GM12872 (cell line): ENCODE data around the gene COQ10A.

Source experiments
- TF ChIP-seq, protein P1 (sequence below): IDR thresholded peaks from 3 replicates; pipeline ENCODE4 v1.5.1; 2011; ENCODE audit warnings: low read depth, mild to moderate bottlenecking, low read length, moderate library complexity; ENCODE audit not compliant: insufficient read depth

The COQ10A gene

DNA sequence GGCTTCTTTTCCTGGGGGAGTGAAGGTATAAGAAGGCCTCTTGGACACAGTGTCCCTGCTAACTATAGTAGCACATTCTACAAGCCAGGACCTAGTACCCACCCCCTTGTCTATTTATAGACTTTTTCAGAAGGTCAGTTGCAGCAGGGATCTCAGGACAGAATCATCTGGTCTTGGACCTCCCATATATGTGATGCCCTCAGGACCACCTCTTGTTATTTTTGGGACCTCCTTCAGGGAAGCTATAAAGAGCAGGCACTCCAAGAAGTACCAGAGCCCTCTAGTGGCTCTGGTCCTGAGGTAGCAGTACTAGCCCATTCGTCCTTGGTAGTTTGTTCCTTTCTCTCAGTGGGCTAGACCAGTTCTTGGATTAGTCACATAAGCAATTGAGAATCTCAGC, 4.3 kb downstream of the COQ10A start:
- TF ChIP-seq, protein P1, sequence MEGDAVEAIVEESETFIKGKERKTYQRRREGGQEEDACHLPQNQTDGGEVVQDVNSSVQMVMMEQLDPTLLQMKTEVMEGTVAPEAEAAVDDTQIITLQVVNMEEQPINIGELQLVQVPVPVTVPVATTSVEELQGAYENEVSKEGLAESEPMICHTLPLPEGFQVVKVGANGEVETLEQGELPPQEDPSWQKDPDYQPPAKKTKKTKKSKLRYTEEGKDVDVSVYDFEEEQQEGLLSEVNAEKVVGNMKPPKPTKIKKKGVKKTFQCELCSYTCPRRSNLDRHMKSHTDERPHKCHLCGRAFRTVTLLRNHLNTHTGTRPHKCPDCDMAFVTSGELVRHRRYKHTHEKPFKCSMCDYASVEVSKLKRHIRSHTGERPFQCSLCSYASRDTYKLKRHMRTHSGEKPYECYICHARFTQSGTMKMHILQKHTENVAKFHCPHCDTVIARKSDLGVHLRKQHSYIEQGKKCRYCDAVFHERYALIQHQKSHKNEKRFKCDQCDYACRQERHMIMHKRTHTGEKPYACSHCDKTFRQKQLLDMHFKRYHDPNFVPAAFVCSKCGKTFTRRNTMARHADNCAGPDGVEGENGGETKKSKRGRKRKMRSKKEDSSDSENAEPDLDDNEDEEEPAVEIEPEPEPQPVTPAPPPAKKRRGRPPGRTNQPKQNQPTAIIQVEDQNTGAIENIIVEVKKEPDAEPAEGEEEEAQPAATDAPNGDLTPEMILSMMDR: peak; percentile 62

DNA sequence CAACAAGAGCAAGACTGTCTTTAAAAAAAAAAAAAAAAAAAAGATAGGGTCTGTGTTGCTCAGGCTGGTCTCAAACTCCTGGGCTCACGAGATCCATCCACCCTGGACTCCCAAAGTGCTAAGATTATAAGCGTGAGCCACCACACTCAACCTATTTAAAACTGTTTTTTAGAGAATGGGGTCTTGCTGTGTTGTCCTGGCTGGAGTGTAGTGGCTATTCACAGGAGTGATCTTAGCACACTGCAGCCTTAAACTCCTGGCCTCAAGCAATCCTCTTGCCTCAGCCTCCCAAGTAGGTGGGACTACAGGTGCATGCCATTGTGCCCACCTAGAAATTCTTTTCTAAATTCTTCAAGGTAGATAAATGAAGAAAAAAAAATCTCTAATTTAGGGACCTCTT, 7.6 kb downstream of the COQ10A start:
- TF ChIP-seq, protein P1: no peak

DNA sequence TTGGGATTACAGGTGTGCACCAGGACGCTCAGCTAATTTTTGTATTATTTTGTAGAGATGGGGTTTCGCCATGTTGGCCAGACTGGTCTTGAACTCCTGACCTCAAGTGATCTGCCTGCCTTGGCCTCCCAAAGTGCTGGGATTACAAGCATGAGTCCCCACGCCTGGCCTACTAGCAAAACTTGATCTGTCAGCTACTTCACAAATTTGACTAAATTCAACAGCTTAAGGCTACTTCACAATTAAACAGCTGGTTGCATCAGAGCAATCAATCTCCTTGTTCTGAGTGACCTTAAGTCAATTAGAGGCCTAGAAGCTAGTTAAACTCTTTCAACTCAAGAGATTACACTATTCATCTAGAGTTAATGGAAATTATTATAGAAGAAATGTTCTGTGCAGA, 12.2 kb downstream of the COQ10A start:
- TF ChIP-seq, protein P1: no peak

DNA sequence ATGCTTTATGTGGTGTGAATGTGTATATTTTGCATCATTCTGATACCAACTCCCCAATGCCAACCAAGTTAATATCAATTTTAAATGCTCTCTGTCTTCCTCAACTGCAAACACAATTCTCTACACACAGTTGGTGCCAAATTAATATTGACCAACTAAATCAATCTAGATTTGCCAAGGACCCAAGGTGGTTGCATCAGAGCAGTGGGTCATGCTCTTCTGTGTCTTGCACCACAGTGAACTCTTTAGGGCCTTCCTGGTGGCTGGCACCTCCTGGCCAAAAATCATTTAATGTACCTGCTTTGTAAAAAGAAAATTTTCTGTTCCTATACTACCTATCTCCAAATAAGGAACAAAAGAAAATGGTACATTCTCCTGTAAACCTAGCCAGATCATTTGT, 14.1 kb downstream of the COQ10A start:
- TF ChIP-seq, protein P1: no peak

DNA sequence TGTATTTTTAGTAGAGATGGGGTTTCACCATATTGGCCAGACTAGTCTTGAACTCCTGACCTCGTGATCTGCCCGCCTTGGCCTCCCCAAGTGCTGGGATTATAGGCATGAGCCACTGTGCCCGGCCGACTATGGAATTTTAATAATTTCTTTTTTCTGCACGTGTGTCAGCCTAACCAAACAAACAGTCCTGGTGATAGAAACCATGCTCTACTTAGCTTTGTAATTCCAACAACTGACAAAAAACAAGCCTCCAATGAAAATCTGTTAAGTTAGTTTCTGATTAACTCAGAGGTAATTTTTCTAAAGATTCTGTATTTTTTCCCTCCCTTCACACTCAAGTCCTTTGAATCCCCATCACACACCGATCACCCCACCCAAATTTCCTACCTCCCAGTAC, 15.3 kb downstream of the COQ10A start:
- TF ChIP-seq, protein P1: no peak

DNA sequence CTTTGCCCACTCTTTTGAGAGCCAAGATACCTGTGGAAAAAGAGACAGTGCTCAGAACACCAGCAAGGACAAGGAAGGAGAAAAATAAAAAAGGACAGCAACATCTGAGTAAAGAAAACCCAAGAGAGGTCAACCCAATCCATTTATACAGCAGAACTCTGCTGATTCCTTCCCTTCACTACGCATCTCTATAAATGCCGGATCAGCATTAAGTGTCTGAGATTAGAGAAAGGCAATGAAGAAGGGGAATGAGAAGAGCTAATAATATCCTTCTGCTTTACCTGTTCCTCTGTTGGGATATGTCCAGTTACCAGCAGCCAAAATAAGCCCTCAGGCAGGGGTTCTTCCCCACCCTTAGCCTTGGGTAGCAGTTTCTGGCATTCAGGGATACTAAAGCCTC, 15.8 kb downstream of the COQ10A start:
- TF ChIP-seq, protein P1: no peak

DNA sequence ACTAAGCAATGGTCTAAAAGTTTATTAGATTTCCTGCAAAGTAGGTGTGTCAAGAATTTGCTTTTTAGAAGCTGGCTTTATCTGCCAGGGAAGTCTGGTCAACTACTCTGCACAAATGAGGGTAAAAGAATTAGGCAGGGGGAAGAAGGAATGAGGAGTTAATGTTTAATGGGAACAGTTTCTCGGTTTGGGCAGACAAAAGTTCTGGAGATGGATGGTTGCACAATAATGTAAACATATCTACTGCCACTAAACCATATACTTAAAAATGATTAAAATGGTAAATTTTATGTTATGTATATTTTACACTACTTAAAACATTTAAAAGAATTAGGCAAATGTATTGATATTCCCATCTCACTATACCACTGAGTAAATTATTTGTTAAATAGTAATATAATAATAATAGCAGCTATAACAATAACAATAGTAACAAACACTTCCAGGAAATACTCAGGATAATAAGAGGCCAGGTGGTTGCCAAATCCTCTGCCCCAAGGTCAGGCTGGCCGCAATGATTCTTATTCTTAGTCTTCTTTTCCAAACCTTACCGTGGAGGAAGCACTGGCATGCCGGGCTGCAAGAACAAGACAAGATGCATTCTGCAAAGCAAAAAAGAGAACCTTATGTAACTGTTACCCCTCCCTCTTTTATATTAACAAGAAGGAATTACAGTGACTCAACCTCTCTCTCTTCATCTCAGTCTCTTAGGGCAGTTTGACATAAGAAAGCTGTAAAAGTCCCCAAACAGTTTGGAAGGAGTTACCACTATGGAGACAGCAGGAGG, 19.5 kb downstream of the COQ10A start:
- TF ChIP-seq, protein P1: no peak
